H9 (cell line): ENCODE measurements around the gene DIS3L2. TPM values are rescaled to one million over a fixed set of nuclear protein-coding genes. Genes with fewer than 3 reads are reported as not detected.

Experiments
- DNase-seq: peaks from one replicate; pipeline ENCODE4 v3.0.0-alpha.2; 2017
- H2AFZ ChIP-seq: one replicate; pipeline ENCODE4 v1.6.1; 2013; ENCODE audit warnings: mild to moderate bottlenecking, low read length, control low read depth, moderate library complexity
- H2AK5ac ChIP-seq: 2 replicates; pipeline ENCODE4 v1.6.1; 2013; ENCODE audit warnings: low read length, control low read depth, mixed read lengths; ENCODE audit not compliant: insufficient read length
- H2BK120ac ChIP-seq: one replicate; pipeline ENCODE4 v1.6.1; 2013; ENCODE audit warnings: low read depth, mild to moderate bottlenecking, low read length, control low read depth, inconsistent platforms; ENCODE audit not compliant: poor library complexity, severe bottlenecking
- H2BK12ac ChIP-seq: 2 replicates; pipeline ENCODE4 v1.6.1; 2013; ENCODE audit warnings: low read length, control low read depth, mixed read lengths, low read depth; ENCODE audit not compliant: insufficient read length
- H2BK15ac ChIP-seq: 2 replicates; pipeline ENCODE4 v1.6.1; 2013; ENCODE audit warnings: low read depth, low read length, control low read depth
- H2BK20ac ChIP-seq: one replicate; pipeline ENCODE4 v1.6.1; 2013; ENCODE audit warnings: low read depth, mild to moderate bottlenecking, low read length, control low read depth, inconsistent platforms; ENCODE audit not compliant: poor library complexity, severe bottlenecking
- H2BK5ac ChIP-seq: 2 replicates; pipeline ENCODE4 v1.6.1; 2013; ENCODE audit warnings: low read length, control low read depth, mixed read lengths; ENCODE audit not compliant: insufficient read length
- H3K14ac ChIP-seq: 2 replicates; pipeline ENCODE4 v1.6.1; 2013; ENCODE audit warnings: low read length, control low read depth; ENCODE audit not compliant: insufficient read depth
- H3K18ac ChIP-seq: 2 replicates; pipeline ENCODE4 v1.6.1; 2013; ENCODE audit warnings: low read depth, mild to moderate bottlenecking, mixed read lengths, low read length, control low read depth; ENCODE audit not compliant: insufficient read length
- H3K23ac ChIP-seq: 2 replicates; pipeline ENCODE4 v1.6.1; 2013; ENCODE audit warnings: low read length, control low read depth, mixed read lengths, low read depth; ENCODE audit not compliant: insufficient read length
- H3K23me2 ChIP-seq: 2 replicates; pipeline ENCODE4 v1.6.1; 2013; ENCODE audit warnings: low read depth, mild to moderate bottlenecking, mixed read lengths, low read length, control low read depth; ENCODE audit not compliant: insufficient read length, poor library complexity, severe bottlenecking
- H3K27ac ChIP-seq: 2 replicates; pipeline ENCODE4 v1.5.1; 2013; ENCODE audit warnings: low read length, control low read depth, mixed read lengths, low read depth; ENCODE audit not compliant: insufficient read length
- H3K27me3 ChIP-seq: 2 replicates; pipeline ENCODE4 v1.6.1; 2013; ENCODE audit warnings: low read length, control low read depth, inconsistent platforms; ENCODE audit not compliant: insufficient read depth
- H3K4ac ChIP-seq: 2 replicates; pipeline ENCODE4 v1.6.1; 2013; ENCODE audit warnings: low read depth, mild to moderate bottlenecking, control low read depth, inconsistent platforms, low read length, moderate library complexity
- H3K4me1 ChIP-seq: 2 replicates; pipeline ENCODE4 v1.6.1; 2013; ENCODE audit warnings: low read length, control low read depth, inconsistent platforms; ENCODE audit not compliant: insufficient read depth
- H3K4me2 ChIP-seq: 2 replicates; pipeline ENCODE4 v1.6.1; 2013; ENCODE audit warnings: low read length, control low read depth, mixed read lengths; ENCODE audit not compliant: insufficient read length, insufficient read depth
- H3K56ac ChIP-seq: 2 replicates; pipeline ENCODE4 v1.6.1; 2013; ENCODE audit warnings: low read depth, mild to moderate bottlenecking, mixed read lengths, low read length, control low read depth; ENCODE audit not compliant: insufficient read length
- H3K79me1 ChIP-seq: 2 replicates; pipeline ENCODE4 v1.6.1; 2013; ENCODE audit warnings: low read depth, mild to moderate bottlenecking, moderate library complexity, low read length, control low read depth, inconsistent platforms; ENCODE audit not compliant: insufficient read depth, poor library complexity, severe bottlenecking
- H3K79me2 ChIP-seq: 2 replicates; pipeline ENCODE4 v1.6.1; 2013; ENCODE audit warnings: low read length, control low read depth, inconsistent platforms; ENCODE audit not compliant: insufficient read depth
- H3K9ac ChIP-seq: 2 replicates; pipeline ENCODE4 v1.6.1; 2013; ENCODE audit warnings: low read length, control low read depth, mixed read lengths; ENCODE audit not compliant: insufficient read length; ENCODE audit errors: extremely low read depth
- H3K9me3 ChIP-seq: one replicate; pipeline ENCODE4 v1.6.1; 2013; ENCODE audit warnings: low read depth, low read length, inconsistent platforms; ENCODE audit not compliant: control insufficient read depth
- H3T11ph ChIP-seq: one replicate; pipeline ENCODE4 v1.6.1; 2013; ENCODE audit warnings: mild to moderate bottlenecking, low read length, control low read depth, inconsistent platforms
- H4K20me1 ChIP-seq: one replicate; pipeline ENCODE4 v1.6.1; 2013; ENCODE audit not compliant: control insufficient read depth, insufficient read length, insufficient read depth
- H4K5ac ChIP-seq: 2 replicates; pipeline ENCODE4 v1.6.1; 2013; ENCODE audit warnings: low read depth, mild to moderate bottlenecking, mixed read lengths, low read length, control low read depth; ENCODE audit not compliant: insufficient read length
- H4K8ac ChIP-seq: replicated peaks from 2 replicates; pipeline ENCODE4 v1.6.1; 2013; ENCODE audit warnings: low read length, control low read depth, mixed read lengths, low read depth; ENCODE audit not compliant: insufficient read length
- H4K91ac ChIP-seq: 2 replicates; pipeline ENCODE4 v1.6.1; 2013; ENCODE audit warnings: low read depth, mild to moderate bottlenecking, moderate library complexity, mixed read lengths, low read length, control low read depth; ENCODE audit not compliant: insufficient read length
- H3K27ac Mint-ChIP-seq, 3 experiments: 2 replicates in 2 of 3; 3 replicates in 1 of 3; pipeline ENCODE4 v1.8.0; 2020 to 2021; ENCODE audit warnings: mixed read lengths in 3 of 3, mild to moderate bottlenecking in 1 of 3, moderate library complexity in 1 of 3
- H3K27me3 Mint-ChIP-seq: 2 replicates; pipeline ENCODE4 v1.8.0; 2021; ENCODE audit warnings: low read depth, mild to moderate bottlenecking, moderate library complexity, mixed read lengths
- H3K36me3 Mint-ChIP-seq, 3 experiments: 2 replicates in 2 of 3; 3 replicates in 1 of 3; pipeline ENCODE4 v1.8.0; 2020 to 2021; ENCODE audit warnings: low read depth in 3 of 3, mixed read lengths in 3 of 3; ENCODE audit not compliant: insufficient read depth in 1 of 3
- H3K4me1 Mint-ChIP-seq, 2 experiments: 2 replicates each; pipeline ENCODE4 v1.8.0; 2020; ENCODE audit warnings: mixed read lengths in 2 of 2
- H3K4me3 Mint-ChIP-seq, 2 experiments: 2 replicates in 1 of 2; 3 replicates in 1 of 2; pipeline ENCODE4 v1.8.0; 2020 to 2021; ENCODE audit warnings: mild to moderate bottlenecking in 2 of 2, mixed read lengths in 2 of 2, moderate library complexity in 1 of 2
- H3K9me3 Mint-ChIP-seq, 2 experiments: 2 replicates in 1 of 2; 3 replicates in 1 of 2; pipeline ENCODE4 v1.8.0; 2020; ENCODE audit warnings: mild to moderate bottlenecking in 2 of 2, mixed read lengths in 2 of 2, moderate library complexity in 1 of 2
- WGBS: extraction: QIAGEN DNeasy Blood & Tissue Kit; methylation state at CpG from one replicate; pipeline ENCODE4 v1.1.7; 2013; ENCODE audit warnings: missing lambda C conversion rate, low lambda C conversion rate, mixed read lengths; ENCODE audit not compliant: insufficient read length; ENCODE audit errors: extremely low coverage; 5-methylcytosine and 5-hydroxymethylcytosine counted together
- total RNA-seq: library from RNA; stranded (reverse); gene quantifications from 2 replicates; pipeline ENCODE4 v1.2.1, GENCODE V29; 2021
- TF ChIP-seq, protein P1 (sequence below): fragments of 200-600 bp; sonication (generic); conservative IDR thresholded peaks from 3 replicates; pipeline ENCODE4 v1.8.0; 2021; ENCODE audit warnings: antibody characterized with exemption, mild to moderate bottlenecking

Gene DIS3L2
- total RNA-seq, 1 experiment from 2014 or later = 28.1 TPM

DNA sequence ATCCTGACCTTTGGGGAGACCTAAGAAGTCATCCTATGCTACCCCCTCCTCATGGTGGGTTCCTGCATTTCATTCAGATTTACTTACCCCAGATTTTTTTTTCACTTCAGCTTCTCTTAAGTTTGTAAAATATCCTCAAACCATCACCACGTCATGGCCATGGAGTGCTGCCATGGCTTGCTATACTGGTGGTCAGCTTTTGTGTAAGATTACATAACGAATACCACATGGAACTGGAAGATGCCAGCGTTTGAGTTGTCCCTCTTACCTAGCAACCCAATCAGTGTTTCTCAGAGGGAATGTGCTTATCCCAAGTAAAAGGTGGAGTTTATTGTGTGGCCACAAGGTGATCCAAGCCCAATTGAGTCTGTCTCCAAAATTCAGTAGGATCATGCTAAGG is 268.4 kb downstream of the DIS3L2 start:
- no peak overlapping the region for H3K9ac ChIP-seq
- Mint-ChIP-seq H3K4me1 (peaks cover 17 to 31% of the 10 kb centered on the region in 2 experiments), H3K9me3 (no peaks in the 10 kb centered on the region), H3K27ac (no peak overlapping the region), H3K36me3 (no peaks in the 10 kb centered on the region), H3K4me3 (no peak overlapping the region), H3K27me3 (no peaks in the 10 kb centered on the region)
- no peak overlapping the region for H2BK15ac ChIP-seq
- H2BK120ac ChIP-seq = no peak overlapping the region
- H3K79me2 ChIP-seq = no peaks in the 10 kb centered on the region
- H2AFZ ChIP-seq = no peak overlapping the region
- no peak overlapping the region for H3K14ac ChIP-seq
- no peak overlapping the region for H2AK5ac ChIP-seq
- H3K56ac ChIP-seq = no peak overlapping the region
- no peak overlapping the region for H3K4ac ChIP-seq
- H4K5ac ChIP-seq = no peak overlapping the region
- TF ChIP-seq, protein P1, sequence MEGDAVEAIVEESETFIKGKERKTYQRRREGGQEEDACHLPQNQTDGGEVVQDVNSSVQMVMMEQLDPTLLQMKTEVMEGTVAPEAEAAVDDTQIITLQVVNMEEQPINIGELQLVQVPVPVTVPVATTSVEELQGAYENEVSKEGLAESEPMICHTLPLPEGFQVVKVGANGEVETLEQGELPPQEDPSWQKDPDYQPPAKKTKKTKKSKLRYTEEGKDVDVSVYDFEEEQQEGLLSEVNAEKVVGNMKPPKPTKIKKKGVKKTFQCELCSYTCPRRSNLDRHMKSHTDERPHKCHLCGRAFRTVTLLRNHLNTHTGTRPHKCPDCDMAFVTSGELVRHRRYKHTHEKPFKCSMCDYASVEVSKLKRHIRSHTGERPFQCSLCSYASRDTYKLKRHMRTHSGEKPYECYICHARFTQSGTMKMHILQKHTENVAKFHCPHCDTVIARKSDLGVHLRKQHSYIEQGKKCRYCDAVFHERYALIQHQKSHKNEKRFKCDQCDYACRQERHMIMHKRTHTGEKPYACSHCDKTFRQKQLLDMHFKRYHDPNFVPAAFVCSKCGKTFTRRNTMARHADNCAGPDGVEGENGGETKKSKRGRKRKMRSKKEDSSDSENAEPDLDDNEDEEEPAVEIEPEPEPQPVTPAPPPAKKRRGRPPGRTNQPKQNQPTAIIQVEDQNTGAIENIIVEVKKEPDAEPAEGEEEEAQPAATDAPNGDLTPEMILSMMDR = no peak
- H2BK20ac ChIP-seq = no peak overlapping the region
- WGBS = no CpG with 5 or more reads among the region's 3 CpGs
- H4K8ac ChIP-seq = no peak overlapping the region
- H4K91ac ChIP-seq = no peak overlapping the region
- no peak overlapping the region for H3K4me2 ChIP-seq
- no peak overlapping the region for H3K23ac ChIP-seq
- H3K27ac ChIP-seq = no peak overlapping the region
- no peak overlapping the region for H2BK5ac ChIP-seq
- H4K20me1 ChIP-seq = no peaks in the 10 kb centered on the region
- no peaks in the 10 kb centered on the region for H3K23me2 ChIP-seq
- H3K27me3 ChIP-seq = no peaks in the 10 kb centered on the region
- no peak for DNase-seq
- H3K18ac ChIP-seq = no peak overlapping the region
- H3K79me1 ChIP-seq = no peaks in the 10 kb centered on the region
- H2BK12ac ChIP-seq = no peak overlapping the region
- H3T11ph ChIP-seq = no peak overlapping the region
- no peaks in the 10 kb centered on the region for H3K9me3 ChIP-seq
- peaks cover 6% of the 10 kb centered on the region; the same call in 1 of the 2 replicates for H3K4me1 ChIP-seq
